Mesothelial cell of epicardium (in vitro differentiated cells): ENCODE measurements around the gene TPM3. TPM values are rescaled to one million over a fixed set of nuclear protein-coding genes. Genes with fewer than 3 reads are reported as not detected.

Source experiments
- DNase-seq, 2 experiments: peaks; one replicate each; pipeline ENCODE4 v3.0.0; 2021; ENCODE audit warnings: low spot score in 2 of 2; ENCODE audit not compliant: unreplicated experiment in 2 of 2
- H3K27ac Mint-ChIP-seq: 2 replicates; pipeline ENCODE4 v1.8.0; 2021; ENCODE audit warnings: mixed read lengths
- H3K27me3 Mint-ChIP-seq: 2 replicates; pipeline ENCODE4 v1.8.0; 2021; ENCODE audit warnings: low read depth, mixed read lengths
- H3K36me3 Mint-ChIP-seq: 2 replicates; pipeline ENCODE4 v1.8.0; 2021; ENCODE audit warnings: mixed read lengths
- H3K4me1 Mint-ChIP-seq: 2 replicates; pipeline ENCODE4 v1.8.0; 2021; ENCODE audit warnings: mixed read lengths
- H3K4me3 Mint-ChIP-seq: 2 replicates; pipeline ENCODE4 v1.8.0; 2021; ENCODE audit warnings: mild to moderate bottlenecking, moderate library complexity, mixed read lengths
- H3K9me3 Mint-ChIP-seq: 2 replicates; pipeline ENCODE4 v1.8.0; 2021; ENCODE audit warnings: mixed read lengths
- total RNA-seq: library from RNA; stranded (reverse); gene quantifications from 3 replicates; pipeline ENCODE4 v1.2.1, GENCODE V29; 2021
- TF ChIP-seq, protein P1 (sequence below): fragments of 200-600 bp; sonication (generic); IDR thresholded peaks from one replicate; pipeline ENCODE4 v1.5.0; 2021; ENCODE audit warnings: antibody characterized with exemption; ENCODE audit not compliant: unreplicated experiment

The TPM3 gene
- total RNA-seq, 1 donor from 2014 or later, result 197 TPM

DNA sequence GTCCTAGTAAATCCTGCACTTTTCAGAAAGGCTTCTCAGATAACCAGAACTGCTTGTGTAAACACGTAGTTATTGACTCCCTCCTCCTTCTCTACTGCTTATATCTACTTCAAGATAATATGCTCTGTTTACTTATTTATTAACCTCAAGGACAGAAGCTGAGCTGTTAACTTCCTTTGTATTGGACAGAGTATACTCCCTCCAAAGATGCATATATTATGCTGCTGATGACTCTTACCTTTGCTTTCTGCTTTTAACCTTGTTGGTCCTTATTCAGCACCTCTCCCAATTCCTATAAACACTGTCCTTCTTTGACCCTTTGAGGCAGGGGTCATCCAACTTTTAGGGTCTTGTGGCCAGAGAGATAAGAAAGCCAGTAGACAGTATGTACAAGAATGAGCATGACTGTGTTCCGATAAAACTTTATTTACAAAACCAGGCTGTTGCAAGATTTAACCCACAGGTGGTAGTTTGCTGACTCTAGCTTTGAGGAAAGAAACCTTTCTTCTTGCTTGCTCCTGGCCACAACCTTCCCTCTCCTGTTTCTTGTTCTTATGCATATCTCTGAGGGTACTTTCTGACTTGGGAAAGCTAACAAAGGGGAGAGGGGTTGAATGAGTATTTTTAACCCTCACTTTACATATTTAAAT is 4.9 kb downstream of the TPM3 start:
- TF ChIP-seq, protein P1, sequence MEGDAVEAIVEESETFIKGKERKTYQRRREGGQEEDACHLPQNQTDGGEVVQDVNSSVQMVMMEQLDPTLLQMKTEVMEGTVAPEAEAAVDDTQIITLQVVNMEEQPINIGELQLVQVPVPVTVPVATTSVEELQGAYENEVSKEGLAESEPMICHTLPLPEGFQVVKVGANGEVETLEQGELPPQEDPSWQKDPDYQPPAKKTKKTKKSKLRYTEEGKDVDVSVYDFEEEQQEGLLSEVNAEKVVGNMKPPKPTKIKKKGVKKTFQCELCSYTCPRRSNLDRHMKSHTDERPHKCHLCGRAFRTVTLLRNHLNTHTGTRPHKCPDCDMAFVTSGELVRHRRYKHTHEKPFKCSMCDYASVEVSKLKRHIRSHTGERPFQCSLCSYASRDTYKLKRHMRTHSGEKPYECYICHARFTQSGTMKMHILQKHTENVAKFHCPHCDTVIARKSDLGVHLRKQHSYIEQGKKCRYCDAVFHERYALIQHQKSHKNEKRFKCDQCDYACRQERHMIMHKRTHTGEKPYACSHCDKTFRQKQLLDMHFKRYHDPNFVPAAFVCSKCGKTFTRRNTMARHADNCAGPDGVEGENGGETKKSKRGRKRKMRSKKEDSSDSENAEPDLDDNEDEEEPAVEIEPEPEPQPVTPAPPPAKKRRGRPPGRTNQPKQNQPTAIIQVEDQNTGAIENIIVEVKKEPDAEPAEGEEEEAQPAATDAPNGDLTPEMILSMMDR, result no peak
- no peak for DNase-seq
- no peak overlapping the region for H3K27ac Mint-ChIP-seq
- peaks cover 13% of the 10 kb centered on the region for H3K4me1 Mint-ChIP-seq
- no peak overlapping the region for H3K4me3 Mint-ChIP-seq
- no peaks in the 10 kb centered on the region for H3K36me3 Mint-ChIP-seq
- H3K9me3 Mint-ChIP-seq, result no peaks in the 10 kb centered on the region
- peaks cover under 1% of the 10 kb centered on the region for H3K27me3 Mint-ChIP-seq

DNA sequence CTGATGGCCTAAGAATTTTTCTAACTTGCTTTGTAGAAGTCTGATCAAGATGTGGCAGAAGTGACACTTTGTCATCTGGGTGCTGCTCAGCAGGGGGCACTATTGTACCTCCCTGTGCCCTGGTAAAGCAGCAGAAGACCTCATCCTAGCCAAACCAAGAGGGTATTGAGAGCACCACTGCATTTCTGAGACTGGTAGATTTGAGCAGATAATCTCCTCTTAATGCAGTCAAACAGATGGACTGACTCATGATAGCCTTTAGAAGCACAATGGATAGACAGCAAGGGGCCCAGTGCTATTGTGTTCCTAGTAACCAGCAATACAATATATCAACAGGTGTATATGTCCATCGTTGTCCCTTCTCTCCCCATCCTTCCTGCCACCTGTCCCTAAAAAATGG is 5.7 kb downstream of the TPM3 start:
- TF ChIP-seq, protein P1, result no peak
- H3K27ac Mint-ChIP-seq, result no peak overlapping the region
- no peaks in the 10 kb centered on the region for H3K9me3 Mint-ChIP-seq
- no peak overlapping the region for H3K4me3 Mint-ChIP-seq
- H3K4me1 Mint-ChIP-seq, result peaks cover 19% of the 10 kb centered on the region
- no peaks in the 10 kb centered on the region for H3K36me3 Mint-ChIP-seq
- H3K27me3 Mint-ChIP-seq, result no peaks in the 10 kb centered on the region
- peak in 1 of 2 experiments; percentile 47 for DNase-seq

DNA sequence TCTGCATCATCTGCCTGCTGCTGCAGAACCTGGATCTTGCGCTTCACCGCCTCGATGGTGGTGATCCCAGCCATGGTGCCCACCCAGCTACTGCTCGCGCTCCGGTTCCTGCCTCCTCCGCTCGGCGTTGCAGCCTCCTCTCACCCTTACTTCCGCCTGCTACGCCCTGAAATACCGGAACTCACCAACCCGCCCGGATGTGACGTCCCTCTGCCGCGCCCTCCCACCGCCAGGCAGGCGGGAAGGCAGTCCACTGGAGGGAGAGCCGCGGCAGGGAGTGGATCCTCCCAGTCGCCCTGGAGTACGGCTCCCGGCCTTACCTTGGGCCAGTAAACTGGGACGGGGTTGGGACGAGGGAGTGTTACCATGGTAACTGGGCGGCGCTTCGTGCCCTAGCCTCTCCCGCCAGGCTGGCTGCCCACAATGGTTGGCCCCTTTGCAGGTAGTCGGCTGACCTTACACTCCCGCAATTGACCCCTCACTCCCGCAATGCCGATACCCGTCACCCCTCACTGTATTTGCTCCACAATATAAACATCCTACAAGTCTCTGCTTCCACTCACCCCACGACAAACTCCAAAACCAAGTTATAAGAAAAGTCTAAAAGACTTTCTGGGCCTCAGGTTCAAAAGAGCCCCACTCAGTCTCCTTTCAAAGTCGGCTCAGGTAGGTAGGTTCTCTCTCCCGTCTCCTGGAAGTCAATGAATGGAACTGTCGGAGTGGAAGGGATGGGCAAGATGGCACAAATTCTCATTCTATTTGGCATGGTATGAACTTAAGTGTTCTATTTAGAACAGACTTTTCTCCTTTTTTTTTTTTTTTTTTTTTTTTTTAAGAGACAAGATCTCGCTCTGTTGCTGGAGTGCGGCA is 8.6 kb downstream of the TPM3 start:
- Mint-ChIP-seq H3K27me3 (no peaks in the 10 kb centered on the region), H3K4me1 (peaks cover 45% of the 10 kb centered on the region), H3K4me3 (peak overlapping the region; percentile 100), H3K9me3 (no peaks in the 10 kb centered on the region), H3K36me3 (no peaks in the 10 kb centered on the region), H3K27ac (peak overlapping the region; percentile 100)
- peak; percentile 94 to 97 for DNase-seq
- TF ChIP-seq, protein P1, result no peak

DNA sequence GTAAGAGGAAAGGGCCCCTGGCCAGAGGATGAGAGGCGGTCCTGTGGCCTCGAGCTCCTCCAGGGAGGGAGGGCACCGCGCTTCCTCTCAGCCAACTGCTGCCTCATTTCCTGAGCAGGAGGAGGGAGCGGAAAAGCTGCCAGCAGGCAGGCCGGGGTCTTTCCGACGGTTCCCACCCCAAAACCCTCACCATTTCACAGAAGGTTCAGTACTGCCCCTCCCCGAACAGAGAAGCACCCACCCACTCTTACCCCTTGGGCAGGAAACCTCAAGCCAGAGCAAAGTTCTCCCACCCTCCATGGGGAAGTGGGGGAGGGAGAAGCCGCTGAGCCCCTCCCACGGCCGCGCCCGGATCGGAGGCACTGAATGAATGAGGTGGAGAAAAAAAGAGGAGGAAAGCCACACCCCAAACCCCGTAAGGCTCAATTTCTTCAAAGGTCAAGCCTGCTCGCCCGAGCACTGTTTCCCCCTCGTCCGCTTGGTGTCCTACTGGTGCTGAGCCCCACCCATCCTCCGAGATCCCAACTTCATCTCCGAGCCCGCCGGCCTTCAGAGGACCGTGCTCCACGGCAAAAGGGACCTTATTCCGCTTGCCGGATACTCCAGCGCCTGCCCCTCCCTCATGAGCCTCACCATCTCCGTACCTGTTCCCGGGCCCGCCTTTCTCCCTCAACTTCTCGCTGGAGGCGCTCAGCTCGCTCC is 9.4 kb downstream of the TPM3 start:
- Mint-ChIP-seq H3K4me3 (peak overlapping the region; percentile 100), H3K36me3 (no peaks in the 10 kb centered on the region), H3K27ac (peak overlapping the region; percentile 100), H3K9me3 (no peaks in the 10 kb centered on the region), H3K4me1 (peaks cover 52% of the 10 kb centered on the region), H3K27me3 (no peaks in the 10 kb centered on the region)
- TF ChIP-seq, protein P1, result no peak
- DNase-seq, result peak; percentile 26 to 55

DNA sequence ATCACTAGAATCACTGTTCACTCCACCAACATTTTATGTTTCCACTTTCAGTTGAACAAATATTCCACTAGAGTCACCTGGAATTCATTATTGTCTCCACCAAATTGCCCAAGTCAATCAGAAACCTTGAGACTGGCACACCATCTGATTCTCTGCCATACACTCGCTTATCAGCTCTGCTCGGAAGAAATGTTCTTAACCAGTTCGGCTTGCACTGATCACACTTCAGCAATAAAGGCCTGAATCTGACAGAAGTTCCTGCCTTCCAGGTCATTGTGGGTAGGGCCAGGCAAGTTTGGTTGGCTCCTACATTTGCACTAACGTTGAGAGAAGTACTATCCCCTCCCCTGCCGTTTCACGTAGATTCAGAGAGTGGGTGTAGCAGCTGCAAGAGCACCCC is 10.0 kb downstream of the TPM3 start:
- DNase-seq, result no peak
- Mint-ChIP-seq H3K4me1 (peaks cover 56% of the 10 kb centered on the region), H3K36me3 (no peaks in the 10 kb centered on the region), H3K27ac (peak overlapping the region; percentile 100), H3K4me3 (peak overlapping the region; percentile 100), H3K27me3 (no peaks in the 10 kb centered on the region), H3K9me3 (no peaks in the 10 kb centered on the region)
- TF ChIP-seq, protein P1, result no peak
